A172 (cell line): ENCODE data around the gene ALPK3. TPM values are rescaled to one million over a fixed set of nuclear protein-coding genes. Genes with fewer than 3 reads are reported as not detected.

Source experiments
- DNase-seq: peaks from one replicate; pipeline ENCODE4 v3.0.0-alpha.2; 2015; ENCODE audit warnings: low spot score
- total RNA-seq: library from RNA; depleted of rRNA; stranded (reverse); fragments of >200 nt; shearing (Covaris generic); gene quantifications from 2 replicates; pipeline ENCODE4 v1.2.3, GENCODE V29; 2014; rRNA removed

Gene ALPK3, protein sequence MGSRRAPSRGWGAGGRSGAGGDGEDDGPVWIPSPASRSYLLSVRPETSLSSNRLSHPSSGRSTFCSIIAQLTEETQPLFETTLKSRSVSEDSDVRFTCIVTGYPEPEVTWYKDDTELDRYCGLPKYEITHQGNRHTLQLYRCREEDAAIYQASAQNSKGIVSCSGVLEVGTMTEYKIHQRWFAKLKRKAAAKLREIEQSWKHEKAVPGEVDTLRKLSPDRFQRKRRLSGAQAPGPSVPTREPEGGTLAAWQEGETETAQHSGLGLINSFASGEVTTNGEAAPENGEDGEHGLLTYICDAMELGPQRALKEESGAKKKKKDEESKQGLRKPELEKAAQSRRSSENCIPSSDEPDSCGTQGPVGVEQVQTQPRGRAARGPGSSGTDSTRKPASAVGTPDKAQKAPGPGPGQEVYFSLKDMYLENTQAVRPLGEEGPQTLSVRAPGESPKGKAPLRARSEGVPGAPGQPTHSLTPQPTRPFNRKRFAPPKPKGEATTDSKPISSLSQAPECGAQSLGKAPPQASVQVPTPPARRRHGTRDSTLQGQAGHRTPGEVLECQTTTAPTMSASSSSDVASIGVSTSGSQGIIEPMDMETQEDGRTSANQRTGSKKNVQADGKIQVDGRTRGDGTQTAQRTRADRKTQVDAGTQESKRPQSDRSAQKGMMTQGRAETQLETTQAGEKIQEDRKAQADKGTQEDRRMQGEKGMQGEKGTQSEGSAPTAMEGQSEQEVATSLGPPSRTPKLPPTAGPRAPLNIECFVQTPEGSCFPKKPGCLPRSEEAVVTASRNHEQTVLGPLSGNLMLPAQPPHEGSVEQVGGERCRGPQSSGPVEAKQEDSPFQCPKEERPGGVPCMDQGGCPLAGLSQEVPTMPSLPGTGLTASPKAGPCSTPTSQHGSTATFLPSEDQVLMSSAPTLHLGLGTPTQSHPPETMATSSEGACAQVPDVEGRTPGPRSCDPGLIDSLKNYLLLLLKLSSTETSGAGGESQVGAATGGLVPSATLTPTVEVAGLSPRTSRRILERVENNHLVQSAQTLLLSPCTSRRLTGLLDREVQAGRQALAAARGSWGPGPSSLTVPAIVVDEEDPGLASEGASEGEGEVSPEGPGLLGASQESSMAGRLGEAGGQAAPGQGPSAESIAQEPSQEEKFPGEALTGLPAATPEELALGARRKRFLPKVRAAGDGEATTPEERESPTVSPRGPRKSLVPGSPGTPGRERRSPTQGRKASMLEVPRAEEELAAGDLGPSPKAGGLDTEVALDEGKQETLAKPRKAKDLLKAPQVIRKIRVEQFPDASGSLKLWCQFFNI (N-terminal part only)
- 0.10 and 0.12 TPM in 2 replicates for total RNA-seq

- DNase-seq: no peak
Measured at GRCh38 chr15:84816694-84817465, at the start of gene ALPK3. Gene ALPK3, plus strand, starts transcription at chr15:84817356. Its CDS starts 97 bp downstream, at chr15:84817453.

DNA sequence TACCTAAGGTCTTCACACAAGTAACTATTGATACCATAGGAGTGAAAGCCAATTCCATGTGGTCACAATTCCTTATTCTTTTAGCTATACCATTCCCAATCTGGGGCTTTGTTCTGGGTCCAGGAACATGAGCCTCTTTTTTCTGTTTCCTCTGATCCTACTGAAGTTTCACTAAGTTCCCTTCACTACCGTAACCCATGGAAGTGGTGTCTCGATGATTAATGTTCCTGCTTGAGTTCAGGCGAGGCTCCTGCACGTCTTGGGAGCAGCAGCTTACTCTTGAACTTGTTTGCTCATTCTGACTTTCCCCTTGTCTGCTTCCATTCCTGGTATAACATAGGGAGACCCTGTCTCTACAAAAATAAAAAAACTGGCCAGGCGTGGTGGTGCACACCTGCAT, 45.1 kb upstream of the ALPK3 start:
- DNase-seq: no peak

DNA sequence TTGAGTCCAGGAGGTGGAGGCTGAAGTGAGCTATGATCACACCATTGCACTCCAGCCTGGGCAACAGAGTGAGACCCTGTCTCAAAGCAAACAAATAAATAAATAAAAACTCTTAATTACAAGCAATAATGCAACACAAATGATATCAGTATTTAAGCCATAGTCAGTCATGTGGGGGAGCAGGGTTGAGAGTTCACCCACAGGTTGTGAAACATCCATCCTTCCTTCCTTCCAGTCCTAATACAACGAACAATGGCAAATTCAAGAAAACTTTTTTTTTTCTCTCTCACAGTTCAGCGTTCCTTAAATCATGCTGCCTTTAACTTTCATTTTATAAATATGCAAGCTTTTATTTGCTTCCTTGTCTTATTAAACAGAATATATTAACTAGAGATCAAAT, 44.7 kb upstream of the ALPK3 start:
- no peak for DNase-seq

DNA sequence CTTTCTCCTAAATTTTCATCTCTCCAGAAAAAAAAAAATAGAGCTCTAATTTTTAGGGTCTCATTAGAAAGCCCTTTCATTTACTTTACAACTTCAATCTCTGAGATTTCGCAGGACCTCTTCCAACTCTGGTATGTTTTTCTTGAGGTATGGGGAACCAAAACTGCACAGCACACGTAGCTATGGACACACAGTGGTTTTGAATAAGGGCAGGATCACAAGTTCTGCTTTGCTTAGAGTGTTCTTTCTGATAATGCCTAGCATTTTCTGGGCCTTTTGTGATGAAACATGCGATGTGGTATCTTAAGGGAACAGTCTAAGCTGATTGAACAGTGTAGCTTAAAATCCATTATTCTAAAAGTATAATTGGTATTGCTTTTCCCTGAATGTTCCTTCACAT, 43.4 kb upstream of the ALPK3 start:
- no peak for DNase-seq

GRCh38 chr15:84775867-84776449, 41.2 kb upstream of the ALPK3 start:
- DNase-seq: no peak

DNA sequence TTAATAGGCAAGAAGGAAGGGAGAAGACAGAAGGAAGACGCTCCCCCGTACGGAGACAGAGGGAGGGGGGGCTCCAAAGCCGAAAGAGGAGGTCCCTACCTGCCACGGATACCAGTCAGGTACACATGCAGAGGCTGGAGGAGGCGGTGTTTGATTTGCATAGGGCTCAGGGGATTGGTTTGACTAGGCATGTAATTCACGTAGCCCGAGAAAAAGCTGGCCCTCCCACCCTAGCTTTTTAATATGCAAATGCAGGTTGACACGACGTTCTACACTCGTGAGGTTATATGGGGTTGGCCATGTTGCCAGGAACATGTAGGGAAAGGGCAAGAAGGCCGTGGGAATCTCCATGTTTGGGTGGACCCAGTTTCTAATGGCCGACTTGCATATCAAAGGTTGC, 39.0 kb upstream of the ALPK3 start:
- DNase-seq: no peak

DNA sequence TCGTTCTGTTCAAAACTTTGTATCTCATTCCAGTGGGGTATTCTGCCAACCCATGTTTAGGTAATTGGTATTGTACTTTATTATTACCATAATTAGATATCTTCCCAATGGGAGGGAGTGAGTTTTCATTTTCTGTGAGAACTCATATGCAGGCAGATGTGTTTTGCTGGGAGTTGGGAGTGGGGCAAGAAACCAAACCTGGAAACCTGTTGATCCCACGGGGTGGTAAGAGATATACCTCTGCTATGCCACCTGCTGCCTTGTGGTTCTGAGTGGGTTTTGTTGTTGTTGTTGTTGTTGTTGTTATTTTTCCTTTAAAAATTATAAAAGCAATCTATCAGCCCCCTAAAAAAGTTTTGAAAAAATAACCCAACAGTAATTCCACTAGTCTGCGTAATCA, 36.7 kb upstream of the ALPK3 start:
- no peak for DNase-seq

GRCh38 chr15:84781495-84781894, 35.7 kb upstream of the ALPK3 start:
- no peak for DNase-seq

DNA sequence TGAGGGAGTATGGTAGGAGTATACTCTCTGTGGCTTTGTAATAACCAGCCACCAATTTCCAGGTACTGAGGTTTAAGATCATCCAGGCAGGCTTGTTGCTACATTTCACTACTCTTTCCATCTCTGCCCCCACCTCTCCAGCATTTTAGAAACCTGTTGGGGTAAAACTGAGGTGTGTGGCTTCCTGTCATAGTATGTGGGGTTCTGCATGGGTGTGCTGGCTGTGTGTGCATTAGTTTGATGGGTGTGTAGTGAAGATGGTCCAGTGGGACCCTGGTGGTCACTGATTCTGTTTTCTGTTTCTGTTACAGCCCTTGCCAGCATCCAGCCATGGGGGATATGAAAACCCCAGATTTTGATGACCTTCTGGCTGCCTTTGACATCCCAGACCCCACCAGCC, 34.8 kb upstream of the ALPK3 start:
- DNase-seq: no peak

- DNase-seq: no peak
Measured at GRCh38 chr15:84783493-84784251, 33.5 kb upstream of the ALPK3 start.

- no peak for DNase-seq
Measured at GRCh38 chr15:84784262-84784661, 32.9 kb upstream of the ALPK3 start.

DNA sequence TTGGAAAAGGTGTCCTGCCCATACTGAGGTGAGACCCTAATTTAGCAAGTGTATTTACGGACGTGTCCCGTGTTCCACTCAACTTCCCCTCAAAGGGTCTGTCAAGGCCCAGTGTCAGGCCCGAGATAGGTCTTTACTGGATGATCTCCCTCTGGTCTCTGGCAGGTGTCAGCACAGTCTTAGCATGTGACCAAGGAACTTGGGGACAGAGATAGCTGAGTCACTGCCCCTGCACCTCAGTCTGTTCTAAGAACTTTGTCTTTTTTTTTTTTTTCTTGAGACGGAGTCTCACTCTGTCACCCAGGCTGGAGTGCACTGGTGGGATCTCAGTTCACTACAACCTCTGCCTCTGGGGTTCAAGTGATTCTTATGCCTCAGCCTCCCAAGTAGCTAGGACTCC, 32.1 kb upstream of the ALPK3 start:
- DNase-seq: no peak

- no peak for DNase-seq
Measured at GRCh38 chr15:84788500-84788899, 28.7 kb upstream of the ALPK3 start.

GRCh38 chr15:84789762-84790161, 27.4 kb upstream of the ALPK3 start:
- DNase-seq: no peak

DNA sequence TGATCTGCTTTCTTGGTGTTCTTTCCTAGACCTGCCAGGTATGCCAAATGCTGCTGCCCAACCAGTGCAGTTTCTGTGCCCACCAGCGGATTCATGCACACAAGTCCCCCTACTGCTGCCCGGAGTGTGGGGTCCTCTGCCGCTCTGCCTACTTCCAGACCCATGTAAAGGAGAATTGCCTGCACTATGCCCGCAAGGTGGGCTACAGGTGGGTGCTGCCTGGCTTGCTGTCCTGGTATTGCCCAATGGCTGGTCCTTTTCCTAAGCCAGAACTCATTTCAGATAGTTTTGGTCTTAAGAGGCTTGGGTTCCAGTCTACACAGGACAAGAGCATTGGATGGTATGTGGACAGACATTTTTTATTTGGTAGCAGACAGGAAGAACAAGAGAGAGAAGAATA, 26.5 kb upstream of the ALPK3 start:
- no peak for DNase-seq

GRCh38 chr15:84791763-84792162, 25.4 kb upstream of the ALPK3 start:
- DNase-seq: no peak

DNA sequence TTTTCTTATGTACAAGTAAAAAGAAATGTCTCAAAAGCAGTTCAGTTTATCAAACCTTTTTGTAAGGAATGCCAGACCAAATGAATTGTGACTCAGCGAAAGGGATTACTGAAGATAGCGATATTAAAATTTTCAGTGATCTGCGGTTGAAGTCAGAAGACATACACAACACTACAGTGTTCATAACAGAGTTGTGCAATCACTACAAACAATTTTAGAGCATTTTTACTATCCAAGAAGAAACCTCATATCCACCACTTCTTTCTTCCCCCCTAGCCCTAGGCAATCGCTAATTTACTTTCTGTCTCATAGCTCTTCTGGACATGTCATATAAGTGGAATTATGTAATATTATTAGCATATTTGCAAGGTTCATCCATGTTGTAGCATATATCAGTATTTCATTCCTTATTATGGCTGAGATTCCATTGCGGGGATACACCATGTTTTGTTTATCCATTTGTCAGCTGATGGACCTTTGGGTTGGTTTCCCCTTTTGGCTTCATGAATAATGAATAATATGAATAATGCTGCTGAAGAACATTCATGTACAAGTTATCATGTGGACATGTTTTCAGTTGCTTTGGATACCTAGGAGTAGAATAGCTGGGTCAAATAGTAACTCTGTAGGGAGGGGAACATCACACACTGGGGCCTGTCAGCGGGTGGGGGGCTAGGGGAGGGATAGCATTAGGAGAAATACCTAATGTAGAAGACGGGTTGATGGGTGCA, 23.6 kb upstream of the ALPK3 start:
- DNase-seq: no peak

- no peak for DNase-seq
Measured at GRCh38 chr15:84794162-84794547, 23.0 kb upstream of the ALPK3 start.

DNA sequence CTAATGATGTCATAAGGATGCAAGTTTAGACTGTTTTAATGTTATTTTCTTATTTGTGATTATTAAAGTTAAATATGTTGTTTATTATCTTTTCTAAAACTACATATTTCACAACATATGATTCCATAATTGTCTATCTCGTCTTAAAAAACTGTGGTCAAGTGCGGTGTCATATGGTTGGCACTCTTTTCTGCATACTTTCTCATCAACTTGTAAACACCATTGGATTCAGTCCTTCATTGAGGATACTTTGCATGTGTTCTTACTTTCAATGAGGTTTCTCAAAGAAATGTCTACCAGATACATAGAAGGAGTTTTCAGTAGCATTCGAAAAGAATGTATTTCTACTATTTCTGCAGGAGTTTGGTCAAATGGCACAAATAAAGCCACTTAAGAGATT, 22.0 kb upstream of the ALPK3 start:
- DNase-seq: no peak
